ENCODE results near the gene EBPL.

EBPL gene

GRCh38 chr13:49694446-49694845, 3.2 kb upstream of the EBPL start:
- no peak for ATAC-seq
- TF ChIP-seq PATZ1 (CRISPR knock-in tag; IDR thresholded peaks at IDR 0.05; ENCODE audit: borderline replicate concordance) (no peak), POU6F1 (CRISPR knock-in tag; IDR thresholded peaks at IDR 0.05; ENCODE audit: borderline replicate concordance, low read depth) (no peak), CSRNP3 (CRISPR knock-in tag; IDR thresholded peaks at IDR 0.05) (no peak), TOX (CRISPR knock-in tag; IDR thresholded peaks at IDR 0.05; ENCODE audit: borderline replicate concordance) (no peak), ZC3H10 (CRISPR knock-in tag; IDR thresholded peaks at IDR 0.05) (no peak), ZNF8 (CRISPR knock-in tag; IDR thresholded peaks at IDR 0.05) (no peak), ZNF70 (CRISPR knock-in tag; IDR thresholded peaks at IDR 0.05) (no peak), PPARA (CRISPR knock-in tag; IDR thresholded peaks at IDR 0.05; ENCODE audit: borderline replicate concordance) (no peak), CSDC2 (CRISPR knock-in tag; IDR thresholded peaks at IDR 0.05) (no peak), ESRRG (CRISPR knock-in tag; IDR thresholded peaks at IDR 0.05) (no peak), ISL1 (CRISPR knock-in tag; IDR thresholded peaks at IDR 0.05) (no peak), BACH2 (CRISPR knock-in tag; IDR thresholded peaks at IDR 0.05; ENCODE audit: borderline replicate concordance) (no peak)

GRCh38 chr13:49693877-49694276, 2.6 kb upstream of the EBPL start:
- TF ChIP-seq ESRRG (CRISPR knock-in tag; IDR thresholded peaks at IDR 0.05) (no peak), ISL1 (CRISPR knock-in tag; IDR thresholded peaks at IDR 0.05) (no peak), CREB5 (CRISPR knock-in tag; IDR thresholded peaks at IDR 0.05; ENCODE audit: low read depth) (no peak), ZC3H10 (CRISPR knock-in tag; IDR thresholded peaks at IDR 0.05) (no peak), BACH2 (CRISPR knock-in tag; IDR thresholded peaks at IDR 0.05; ENCODE audit: borderline replicate concordance) (no peak), OSR1 (CRISPR knock-in tag; IDR thresholded peaks at IDR 0.05) (no peak), SNAI2 (CRISPR knock-in tag; IDR thresholded peaks at IDR 0.05) (no peak), TCF4 (CRISPR knock-in tag; IDR thresholded peaks at IDR 0.05; ENCODE audit: borderline replicate concordance) (no peak), ZFP3 (CRISPR knock-in tag; IDR thresholded peaks at IDR 0.05) (no peak), CSDC2 (CRISPR knock-in tag; IDR thresholded peaks at IDR 0.05) (no peak), PPARA (CRISPR knock-in tag; IDR thresholded peaks at IDR 0.05; ENCODE audit: borderline replicate concordance) (no peak), ZNF70 (CRISPR knock-in tag; IDR thresholded peaks at IDR 0.05) (no peak)
- ATAC-seq, result no peak

- ATAC-seq, result no peak
- TF ChIP-seq ZC3H10 (CRISPR knock-in tag; IDR thresholded peaks at IDR 0.05) (no peak), SNAI2 (CRISPR knock-in tag; IDR thresholded peaks at IDR 0.05) (no peak), TSHZ2 (CRISPR knock-in tag; IDR thresholded peaks at IDR 0.05) (no peak), TCF4 (CRISPR knock-in tag; IDR thresholded peaks at IDR 0.05; ENCODE audit: borderline replicate concordance) (no peak), BACH2 (CRISPR knock-in tag; IDR thresholded peaks at IDR 0.05; ENCODE audit: borderline replicate concordance) (no peak), GLIS3 (CRISPR knock-in tag; IDR thresholded peaks at IDR 0.05) (no peak), ZFP30 (CRISPR knock-in tag; IDR thresholded peaks at IDR 0.05) (no peak), TOX (CRISPR knock-in tag; IDR thresholded peaks at IDR 0.05; ENCODE audit: borderline replicate concordance) (no peak)
These were observed 2.0 kb upstream of the EBPL start for GRCh38 chr13:49693191-49693733.

Data from SK-N-SH treated with all-trans-retinoic acid at 6 μM for 48 hours (cell line).